ENCODE measurements around the gene ZNF71. TPM values are rescaled to one million over a fixed set of nuclear protein-coding genes. Genes with fewer than 3 reads are reported as not detected.

Gene ZNF71
- total RNA-seq, 1 donor = 7.2 TPM

GRCh38 chr19:56566904-56567273, 28.2 kb upstream of the ZNF71 start:
- Histone ChIP-seq H3K4me1 (ENCODE audit: insufficient read depth, low read length) (peaks cover 6% of the 10 kb centered on the region), H3K9me3 (ENCODE audit: low read depth, low read length) (peaks cover 12% of the 10 kb centered on the region), H3K79me2 (ENCODE audit: insufficient read depth, low read length) (peaks cover 11% of the 10 kb centered on the region), H3K4me2 (ENCODE audit: insufficient read depth, low read length) (peak overlapping the region; percentile 90), H4K20me1 (ENCODE audit: insufficient read depth, low read length) (no peaks in the 10 kb centered on the region), H3K36me3 (ENCODE audit: insufficient read depth, low read length) (peaks cover 24% of the 10 kb centered on the region), H2AFZ (ENCODE audit: low read length) (peak overlapping the region; percentile 100), H3K27me3 (ENCODE audit: insufficient read depth, low read length) (no peaks in the 10 kb centered on the region), H3K27ac (ENCODE audit: low read depth, low read length) (peak overlapping the region; percentile 65), H3K4me3 (ENCODE audit: insufficient read depth, low read length) (peak overlapping the region; percentile 98)
- TF ChIP-seq, protein P1, sequence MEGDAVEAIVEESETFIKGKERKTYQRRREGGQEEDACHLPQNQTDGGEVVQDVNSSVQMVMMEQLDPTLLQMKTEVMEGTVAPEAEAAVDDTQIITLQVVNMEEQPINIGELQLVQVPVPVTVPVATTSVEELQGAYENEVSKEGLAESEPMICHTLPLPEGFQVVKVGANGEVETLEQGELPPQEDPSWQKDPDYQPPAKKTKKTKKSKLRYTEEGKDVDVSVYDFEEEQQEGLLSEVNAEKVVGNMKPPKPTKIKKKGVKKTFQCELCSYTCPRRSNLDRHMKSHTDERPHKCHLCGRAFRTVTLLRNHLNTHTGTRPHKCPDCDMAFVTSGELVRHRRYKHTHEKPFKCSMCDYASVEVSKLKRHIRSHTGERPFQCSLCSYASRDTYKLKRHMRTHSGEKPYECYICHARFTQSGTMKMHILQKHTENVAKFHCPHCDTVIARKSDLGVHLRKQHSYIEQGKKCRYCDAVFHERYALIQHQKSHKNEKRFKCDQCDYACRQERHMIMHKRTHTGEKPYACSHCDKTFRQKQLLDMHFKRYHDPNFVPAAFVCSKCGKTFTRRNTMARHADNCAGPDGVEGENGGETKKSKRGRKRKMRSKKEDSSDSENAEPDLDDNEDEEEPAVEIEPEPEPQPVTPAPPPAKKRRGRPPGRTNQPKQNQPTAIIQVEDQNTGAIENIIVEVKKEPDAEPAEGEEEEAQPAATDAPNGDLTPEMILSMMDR (IDR thresholded peaks at IDR 0.05; ENCODE audit: extremely low read depth, low read depth, low read length) = no peak
- peak; percentile 51 for DNase-seq (ENCODE audit: insufficient read length, low spot score, missing footprints)

GRCh38 chr19:56567274-56568120, 27.6 kb upstream of the ZNF71 start, which contains the start of gene ZNF470:
TSS of gene ZNF470 (plus strand) at chr19:56567468. CDS start at chr19:56570312, 2,844 bp downstream.
- Histone ChIP-seq H3K27ac (ENCODE audit: low read depth, low read length) (peak within 1 kb of the TSS; percentile 65), H2AFZ (ENCODE audit: low read length) (peak within 1 kb of the TSS; percentile 100), H3K79me2 (ENCODE audit: insufficient read depth, low read length) (peaks cover 11% of the 10 kb centered on the region), H4K20me1 (ENCODE audit: insufficient read depth, low read length) (no peaks in the 10 kb centered on the region), H3K4me1 (ENCODE audit: insufficient read depth, low read length) (peaks cover 6% of the 10 kb centered on the region), H3K9me3 (ENCODE audit: low read depth, low read length) (peaks cover 12% of the 10 kb centered on the region), H3K4me3 (ENCODE audit: insufficient read depth, low read length) (peak within 1 kb of the TSS; percentile 98), H3K27me3 (ENCODE audit: insufficient read depth, low read length) (no peaks in the 10 kb centered on the region), H3K36me3 (ENCODE audit: insufficient read depth, low read length) (peaks cover 25% of the 10 kb centered on the region), H3K4me2 (ENCODE audit: insufficient read depth, low read length) (peak within 1 kb of the TSS; percentile 90)
- TF ChIP-seq, protein P1 (IDR thresholded peaks at IDR 0.05; ENCODE audit: extremely low read depth, low read depth, low read length) = no peak
- peak; percentile 98 for DNase-seq (ENCODE audit: insufficient read length, low spot score, missing footprints)

- Histone ChIP-seq H3K4me1 (ENCODE audit: insufficient read depth, low read length) (peaks cover 6% of the 10 kb centered on the region), H3K36me3 (ENCODE audit: insufficient read depth, low read length) (peaks cover 58% of the 10 kb centered on the region), H4K20me1 (ENCODE audit: insufficient read depth, low read length) (no peaks in the 10 kb centered on the region), H3K9me3 (ENCODE audit: low read depth, low read length) (peaks cover 38% of the 10 kb centered on the region), H3K4me2 (ENCODE audit: insufficient read depth, low read length) (no peak overlapping the region), H3K27ac (ENCODE audit: low read depth, low read length) (no peak overlapping the region), H3K79me2 (ENCODE audit: insufficient read depth, low read length) (peaks cover 11% of the 10 kb centered on the region), H3K27me3 (ENCODE audit: insufficient read depth, low read length) (no peaks in the 10 kb centered on the region), H2AFZ (ENCODE audit: low read length) (no peak overlapping the region), H3K4me3 (ENCODE audit: insufficient read depth, low read length) (no peak overlapping the region)
- no peak for DNase-seq (ENCODE audit: insufficient read length, low spot score, missing footprints)
- TF ChIP-seq, protein P1 (IDR thresholded peaks at IDR 0.05; ENCODE audit: extremely low read depth, low read depth, low read length) = no peak
Observed at GRCh38 chr19:56572589-56572988, 22.5 kb upstream of the ZNF71 start.

DNA sequence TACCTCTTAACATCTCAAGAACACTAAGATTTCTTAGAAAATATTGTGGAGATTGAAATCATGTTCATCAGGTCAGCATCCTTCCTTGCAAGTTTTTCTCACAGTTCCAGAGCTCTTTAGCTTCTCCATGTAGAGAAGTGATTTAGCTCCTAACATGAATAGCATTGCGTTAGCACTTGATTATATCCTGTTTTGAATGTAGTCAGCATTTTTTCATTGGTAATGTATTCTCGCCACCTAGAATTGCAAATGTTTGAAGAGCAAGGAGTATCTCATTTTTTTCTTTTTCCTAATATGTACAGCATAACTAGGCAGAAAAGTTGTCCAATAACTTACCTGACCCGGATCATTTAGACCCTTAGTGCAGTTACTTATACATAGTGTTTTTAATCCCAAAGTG, 21.2 kb upstream of the ZNF71 start:
- Histone ChIP-seq H3K4me1 (ENCODE audit: insufficient read depth, low read length) (no peaks in the 10 kb centered on the region), H3K9me3 (ENCODE audit: low read depth, low read length) (peaks cover 51% of the 10 kb centered on the region), H3K36me3 (ENCODE audit: insufficient read depth, low read length) (peaks cover 57% of the 10 kb centered on the region), H3K27me3 (ENCODE audit: insufficient read depth, low read length) (no peaks in the 10 kb centered on the region), H3K4me2 (ENCODE audit: insufficient read depth, low read length) (no peak overlapping the region), H3K79me2 (ENCODE audit: insufficient read depth, low read length) (peaks cover 2% of the 10 kb centered on the region), H2AFZ (ENCODE audit: low read length) (no peak overlapping the region), H3K27ac (ENCODE audit: low read depth, low read length) (no peak overlapping the region), H3K4me3 (ENCODE audit: insufficient read depth, low read length) (no peak overlapping the region), H4K20me1 (ENCODE audit: insufficient read depth, low read length) (no peaks in the 10 kb centered on the region)
- no peak for DNase-seq (ENCODE audit: insufficient read length, low spot score, missing footprints)
- TF ChIP-seq, protein P1 (IDR thresholded peaks at IDR 0.05; ENCODE audit: extremely low read depth, low read depth, low read length) = no peak

Data from osteoblast (primary cell).